ENCODE measurements around the gene PHF5A.
"Not testable (repeated sequence)": the region's sequence is repeated elsewhere in the genome, so short reads cannot be mapped to it uniquely, and the experiment has no call there.

PHF5A gene

DNA sequence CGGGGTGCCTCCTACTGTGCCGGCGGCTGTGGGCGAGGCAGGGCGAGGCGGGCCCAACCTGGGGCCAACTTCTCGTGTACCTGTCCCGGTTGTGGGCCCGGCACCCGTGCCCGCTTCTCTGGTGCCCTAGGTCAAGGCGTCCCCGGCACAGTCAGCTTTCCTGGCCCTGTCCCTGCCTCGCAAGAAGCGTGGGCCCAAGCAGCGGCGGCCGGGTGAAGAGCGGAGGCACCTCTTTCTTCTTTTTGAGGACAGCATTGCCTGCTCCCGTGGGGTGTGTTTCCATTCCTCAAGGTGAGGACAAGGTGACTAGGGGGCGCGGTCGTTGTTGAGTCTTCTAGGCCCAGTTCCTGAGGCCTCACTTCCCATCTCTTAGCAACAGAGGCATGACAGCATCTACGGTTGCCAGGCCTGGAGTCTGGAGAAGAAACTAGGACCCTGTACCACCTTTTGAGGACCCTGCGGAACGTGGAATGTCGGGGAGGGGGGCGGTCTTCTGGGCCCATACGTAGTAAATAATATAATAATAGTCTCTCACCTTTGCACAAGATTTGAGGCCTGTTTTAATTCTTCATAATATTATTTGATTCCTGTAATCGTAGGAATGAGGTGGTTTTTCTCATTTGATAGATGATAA, 843 bp upstream of the PHF5A start:
- Mint-ChIP-seq H3K4me1 (peaks cover 19% of the 10 kb centered on the region), H3K4me3 (peak overlapping the region; percentile 87 to 90 (median 88)), H3K36me3 (ENCODE audit: low read depth) (peaks cover 29% of the 10 kb centered on the region), H3K27me3 (ENCODE audit: low read depth) (no peaks in the 10 kb centered on the region), H3K27ac (peak overlapping the region; percentile 79 to 99 (median 99)), H3K9me3 (no peaks in the 10 kb centered on the region)
- TF ChIP-seq CTCF (IDR thresholded peaks at IDR 0.05; ENCODE audit: unreplicated experiment in 3 of 3) = no peak

DNA sequence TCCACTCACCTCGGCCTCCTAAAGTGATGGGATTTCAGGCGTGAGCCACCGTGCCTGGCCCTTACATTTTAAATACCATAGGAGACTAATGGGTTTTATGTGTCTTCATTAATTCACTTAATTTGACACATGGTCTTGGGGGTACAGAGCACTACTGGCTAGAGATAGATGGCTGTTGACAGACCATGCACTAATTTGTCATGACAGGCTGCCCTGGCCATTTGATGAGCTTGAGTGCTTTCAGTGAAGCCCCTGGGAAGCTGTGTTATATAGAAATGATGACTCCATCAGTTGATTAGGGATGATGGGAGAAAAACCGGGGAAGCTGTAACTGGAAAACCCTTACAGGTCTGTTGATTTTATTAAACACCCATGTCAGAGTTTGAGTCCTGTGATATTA, 6.6 kb downstream of the PHF5A start:
- no peak overlapping the region for H3K27ac Mint-ChIP-seq

GRCh38 chr22:41460071-41460470, 8.4 kb downstream of the PHF5A start:
- not testable (repeated sequence) for H3K27me3 Mint-ChIP-seq (ENCODE audit: low read depth); H3K4me3 Mint-ChIP-seq; H3K4me1 Mint-ChIP-seq; H3K27ac Mint-ChIP-seq; H3K9me3 Mint-ChIP-seq
- peaks cover 50% of the 10 kb centered on the region for H3K36me3 Mint-ChIP-seq (ENCODE audit: low read depth)

More for the DNA sequence above, 6.6 kb downstream of the PHF5A start:
- H3K36me3 Mint-ChIP-seq (ENCODE audit: low read depth) = peaks cover 58% of the 10 kb centered on the region
- no peaks in the 10 kb centered on the region for H3K27me3 Mint-ChIP-seq (ENCODE audit: low read depth)
- peaks cover under 1% of the 10 kb centered on the region for H3K4me1 Mint-ChIP-seq
- TF ChIP-seq CTCF (IDR thresholded peaks at IDR 0.05; ENCODE audit: unreplicated experiment in 3 of 3) = no peak
- no peak overlapping the region for H3K4me3 Mint-ChIP-seq
- no peaks in the 10 kb centered on the region for H3K9me3 Mint-ChIP-seq

GRCh38 chr22:41459431-41459830, 9.1 kb downstream of the PHF5A start:
- H3K9me3 Mint-ChIP-seq = no peaks in the 10 kb centered on the region
- H3K4me3 Mint-ChIP-seq = no peak overlapping the region
- peaks cover 43% of the 10 kb centered on the region for H3K36me3 Mint-ChIP-seq (ENCODE audit: low read depth)
- H3K4me1 Mint-ChIP-seq = no peaks in the 10 kb centered on the region
- H3K27me3 Mint-ChIP-seq (ENCODE audit: low read depth) = no peaks in the 10 kb centered on the region
- no peak overlapping the region for H3K27ac Mint-ChIP-seq
- TF ChIP-seq CTCF (IDR thresholded peaks at IDR 0.05; ENCODE audit: unreplicated experiment in 3 of 3) = no peak

GRCh38 chr22:41458161-41458728, 10.2 kb downstream of the PHF5A start:
- Mint-ChIP-seq H3K27ac (peak overlapping the region in 2 of 3 experiments; percentile 4 to 48), H3K9me3 (no peaks in the 10 kb centered on the region), H3K36me3 (ENCODE audit: low read depth) (peaks cover 36% of the 10 kb centered on the region), H3K4me3 (no peak overlapping the region), H3K27me3 (ENCODE audit: low read depth) (no peaks in the 10 kb centered on the region), H3K4me1 (no peaks in the 10 kb centered on the region)
- TF ChIP-seq CTCF (IDR thresholded peaks at IDR 0.05; ENCODE audit: unreplicated experiment in 3 of 3) = no peak

DNA sequence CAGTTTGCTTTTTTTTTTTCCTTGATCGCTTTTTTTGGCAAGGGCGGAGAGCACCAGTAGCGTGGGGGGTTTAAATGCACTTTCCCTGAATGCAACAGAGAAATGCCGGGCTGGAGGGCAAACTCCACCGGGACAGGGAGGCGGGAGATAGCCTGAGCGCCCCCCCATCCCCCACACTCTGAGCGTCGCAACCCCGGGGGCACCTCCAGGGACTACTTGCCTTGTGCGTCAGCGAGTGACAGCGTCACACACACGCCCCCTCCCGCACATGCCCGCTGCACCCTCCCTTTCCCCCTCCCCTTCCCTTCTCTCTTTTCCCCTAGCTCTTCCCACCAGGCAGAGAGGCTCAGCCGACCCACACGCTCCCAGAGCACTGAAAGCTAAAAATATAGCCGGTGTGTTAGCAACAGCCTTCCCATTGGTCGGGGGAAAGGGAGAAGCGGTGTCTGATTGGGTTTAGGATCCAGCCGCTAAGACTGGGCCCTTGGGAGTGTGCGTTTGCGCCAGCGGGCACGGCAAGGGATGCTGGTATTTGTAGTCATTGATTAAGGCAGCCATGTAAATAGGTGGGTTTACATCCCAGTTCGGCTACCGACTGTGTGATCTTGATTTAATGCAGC, 20.2 kb downstream of the PHF5A start:
- H3K36me3 Mint-ChIP-seq (ENCODE audit: low read depth) = peaks cover 5% of the 10 kb centered on the region
- H3K4me1 Mint-ChIP-seq = peaks cover 15% of the 10 kb centered on the region
- H3K27ac Mint-ChIP-seq = peak overlapping the region; percentile 93 to 100 (median 99)
- H3K9me3 Mint-ChIP-seq = no peaks in the 10 kb centered on the region
- TF ChIP-seq CTCF (IDR thresholded peaks at IDR 0.05; ENCODE audit: unreplicated experiment in 3 of 3) = no peak
- no peaks in the 10 kb centered on the region for H3K27me3 Mint-ChIP-seq (ENCODE audit: low read depth)
- H3K4me3 Mint-ChIP-seq = peak overlapping the region; percentile 99 to 100 (median 99)
